ENCODE data around the gene TMEM98.

- TF ChIP-seq CTCF (IDR thresholded peaks at IDR 0.05; ENCODE audit: low read length) (no peak), EZH2 (optimal IDR thresholded peaks at IDR 0.05; ENCODE audit: low read depth, low read length) (no peak)
Observed at GRCh38 chr17:32896647-32897258, 31.2 kb upstream of the TMEM98 start.
